Activated naive CD8-positive, alpha-beta T cell (primary cell): ENCODE data around the gene MPP7.
A peak's percentile ranks its signal among the peaks of the same experiment; 100 is the strongest.

ENCODE experiments used
- H3K27ac Mint-ChIP-seq: one replicate; pipeline ENCODE4 v1.8.0; 2021; ENCODE audit warnings: mixed read lengths
- H3K27me3 Mint-ChIP-seq: one replicate; pipeline ENCODE4 v1.8.0; 2021; ENCODE audit warnings: mixed read lengths
- H3K36me3 Mint-ChIP-seq: one replicate; pipeline ENCODE4 v1.8.0; 2021; ENCODE audit warnings: mixed read lengths
- H3K4me1 Mint-ChIP-seq: one replicate; pipeline ENCODE4 v1.8.0; 2021; ENCODE audit warnings: low read depth, mixed read lengths
- H3K4me3 Mint-ChIP-seq: one replicate; pipeline ENCODE4 v1.8.0; 2021; ENCODE audit warnings: mild to moderate bottlenecking, mixed read lengths
- H3K9me3 Mint-ChIP-seq: one replicate; pipeline ENCODE4 v1.8.0; 2021; ENCODE audit warnings: low read depth, mixed read lengths

MPP7 gene

DNA sequence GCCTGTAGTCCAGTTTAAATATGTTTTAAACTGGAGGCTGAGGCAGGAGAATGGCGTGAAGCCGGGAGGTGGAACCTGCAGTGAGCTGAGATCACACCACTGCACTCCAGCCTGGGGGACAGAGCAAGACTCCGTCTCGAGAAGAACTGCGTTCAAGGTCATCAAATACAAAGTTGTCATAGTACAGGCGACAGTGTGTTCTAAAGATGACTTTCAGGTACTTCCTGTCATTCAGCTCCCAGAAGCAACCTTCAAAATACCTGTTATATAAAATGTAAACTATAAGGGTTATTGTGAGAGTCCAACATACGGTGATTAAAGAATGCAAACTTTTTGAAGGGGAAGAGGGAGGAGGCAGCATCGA, 8.7 kb downstream of the MPP7 start:
- Mint-ChIP-seq H3K4me1 (peaks cover 78% of the 10 kb centered on the region), H3K27ac (peak overlapping the region; percentile 72), H3K27me3 (no peaks in the 10 kb centered on the region), H3K36me3 (no peaks in the 10 kb centered on the region), H3K4me3 (no peak overlapping the region), H3K9me3 (no peaks in the 10 kb centered on the region)

GRCh38 chr10:28293236-28294168, 9.4 kb downstream of the MPP7 start:
- no peak overlapping the region for H3K4me3 Mint-ChIP-seq
- H3K27ac Mint-ChIP-seq, result peak overlapping the region; percentile 85
- H3K36me3 Mint-ChIP-seq, result no peaks in the 10 kb centered on the region
- no peaks in the 10 kb centered on the region for H3K27me3 Mint-ChIP-seq
- H3K9me3 Mint-ChIP-seq, result no peaks in the 10 kb centered on the region
- H3K4me1 Mint-ChIP-seq, result peaks cover 74% of the 10 kb centered on the region

DNA sequence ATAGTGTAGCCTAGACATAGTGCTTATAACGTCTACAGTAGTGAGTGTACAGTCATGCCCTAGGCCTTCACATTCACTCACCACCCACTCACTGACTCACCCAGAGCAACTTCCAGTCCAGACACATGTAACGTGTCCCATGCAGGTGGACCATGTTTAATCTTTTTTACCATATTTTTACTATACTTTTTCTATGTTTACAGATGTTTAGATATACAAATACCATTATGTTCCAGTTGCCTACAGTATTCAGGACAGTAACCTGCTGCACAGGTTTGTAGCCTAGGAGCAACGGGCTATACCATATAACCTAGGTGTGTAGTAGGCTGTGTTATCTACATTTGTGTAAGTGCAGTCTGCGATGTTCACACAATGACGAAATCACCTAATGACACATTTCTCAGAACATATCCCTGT, 11.0 kb downstream of the MPP7 start:
- H3K9me3 Mint-ChIP-seq, result no peaks in the 10 kb centered on the region
- peak overlapping the region; percentile 87 for H3K27ac Mint-ChIP-seq
- H3K36me3 Mint-ChIP-seq, result peaks cover 2% of the 10 kb centered on the region
- peak overlapping the region; percentile 1 for H3K4me3 Mint-ChIP-seq
- H3K4me1 Mint-ChIP-seq, result peaks cover 65% of the 10 kb centered on the region
- no peaks in the 10 kb centered on the region for H3K27me3 Mint-ChIP-seq

DNA sequence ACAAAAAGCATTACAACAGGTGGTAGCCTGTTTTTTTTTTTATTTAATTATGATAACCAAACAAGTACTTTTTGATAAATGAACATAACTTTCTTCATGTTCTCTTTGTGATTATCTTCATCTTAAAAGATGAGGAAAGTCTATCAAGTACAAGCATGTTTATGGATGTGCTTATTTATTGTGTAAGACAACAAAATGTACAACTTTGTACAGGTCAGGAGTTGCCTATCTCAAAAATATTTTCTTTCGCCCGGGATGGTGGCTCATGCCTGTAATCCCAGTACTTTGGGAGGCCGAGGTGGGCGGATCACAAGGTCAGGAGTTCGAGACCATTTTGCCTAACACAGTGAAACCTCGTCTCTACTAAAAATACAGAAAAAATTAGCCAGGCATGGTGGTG, 17.0 kb downstream of the MPP7 start:
- Mint-ChIP-seq H3K4me3 (no peak overlapping the region), H3K4me1 (peaks cover 49% of the 10 kb centered on the region), H3K27ac (no peak overlapping the region), H3K9me3 (no peaks in the 10 kb centered on the region), H3K27me3 (no peaks in the 10 kb centered on the region), H3K36me3 (peaks cover 4% of the 10 kb centered on the region)

- Mint-ChIP-seq H3K4me3 (no peak overlapping the region), H3K4me1 (peaks cover 47% of the 10 kb centered on the region), H3K27me3 (no peaks in the 10 kb centered on the region), H3K27ac (no peak overlapping the region), H3K9me3 (no peaks in the 10 kb centered on the region), H3K36me3 (peaks cover 11% of the 10 kb centered on the region)
These were observed 18.7 kb downstream of the MPP7 start for GRCh38 chr10:28284126-28284525.

GRCh38 chr10:28283251-28283650, 19.6 kb downstream of the MPP7 start:
- Mint-ChIP-seq H3K27ac (no peak overlapping the region), H3K36me3 (peaks cover 11% of the 10 kb centered on the region), H3K4me3 (no peak overlapping the region), H3K27me3 (no peaks in the 10 kb centered on the region), H3K9me3 (no peaks in the 10 kb centered on the region), H3K4me1 (peaks cover 48% of the 10 kb centered on the region)

DNA sequence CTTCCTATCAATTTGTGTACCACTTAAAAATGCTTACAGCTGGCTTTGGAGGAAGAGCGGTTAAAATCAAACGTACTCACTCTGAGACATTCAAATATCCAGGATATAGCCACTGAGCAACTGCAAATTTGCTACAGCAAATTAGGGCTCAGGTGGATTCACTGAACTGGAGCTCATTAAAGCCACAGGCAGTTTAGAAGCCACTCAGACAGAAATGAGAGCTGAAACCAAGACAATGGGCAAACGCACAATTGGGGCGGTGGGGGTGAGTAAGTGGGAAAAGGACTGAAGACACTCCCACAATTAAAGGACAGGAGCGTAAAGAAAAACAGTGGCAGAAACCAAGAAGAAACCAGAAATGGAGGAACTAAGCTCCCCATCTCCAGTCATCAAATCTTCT, 20.5 kb downstream of the MPP7 start:
- Mint-ChIP-seq H3K27me3 (no peaks in the 10 kb centered on the region), H3K9me3 (no peaks in the 10 kb centered on the region), H3K4me3 (no peak overlapping the region), H3K27ac (peak overlapping the region; percentile 28), H3K36me3 (peaks cover 12% of the 10 kb centered on the region), H3K4me1 (peaks cover 51% of the 10 kb centered on the region)

GRCh38 chr10:28281726-28282315, 21.0 kb downstream of the MPP7 start:
- H3K9me3 Mint-ChIP-seq, result no peaks in the 10 kb centered on the region
- H3K4me1 Mint-ChIP-seq, result peaks cover 52% of the 10 kb centered on the region
- H3K4me3 Mint-ChIP-seq, result no peak overlapping the region
- peak overlapping the region; percentile 28 for H3K27ac Mint-ChIP-seq
- H3K36me3 Mint-ChIP-seq, result peaks cover 12% of the 10 kb centered on the region
- H3K27me3 Mint-ChIP-seq, result no peaks in the 10 kb centered on the region

DNA sequence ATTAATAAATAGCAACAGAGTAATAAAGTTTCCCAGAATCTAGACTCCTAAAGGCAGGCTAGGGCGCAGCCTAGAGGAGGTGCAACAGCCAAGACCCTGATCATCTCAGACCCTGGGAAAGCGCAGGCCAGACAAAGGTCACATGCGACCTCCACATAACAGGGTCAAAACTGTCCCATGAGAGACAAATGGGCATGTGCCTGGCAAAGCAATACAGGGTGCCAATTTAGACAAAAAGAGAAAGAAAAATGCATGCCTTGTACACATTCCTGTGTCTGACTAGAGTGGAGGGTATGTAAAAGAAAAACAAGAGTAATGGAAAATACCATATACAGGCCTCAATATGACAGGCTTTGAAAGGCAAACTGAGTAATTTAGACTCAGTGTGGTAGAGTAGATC, 22.2 kb downstream of the MPP7 start:
- H3K4me1 Mint-ChIP-seq, result peaks cover 58% of the 10 kb centered on the region
- no peak overlapping the region for H3K27ac Mint-ChIP-seq
- no peak overlapping the region for H3K4me3 Mint-ChIP-seq

DNA sequence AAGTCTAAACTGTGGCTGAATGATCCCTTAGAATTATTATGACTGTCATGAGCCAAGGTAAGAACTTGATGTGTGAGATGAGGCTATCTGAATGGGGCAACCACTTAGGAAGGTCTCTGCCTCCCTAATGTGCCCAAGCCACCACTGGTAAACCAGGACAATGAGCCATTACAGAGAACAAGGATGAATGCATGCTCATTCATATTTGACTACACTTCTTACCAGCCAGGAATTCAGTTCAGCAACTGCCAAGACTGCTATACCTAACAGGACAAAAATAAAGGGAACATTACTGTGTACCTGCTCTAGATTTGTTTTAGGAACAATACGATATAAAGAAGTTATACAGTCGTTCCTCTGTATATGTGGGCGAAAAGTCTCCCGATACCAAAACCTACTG, 23.0 kb downstream of the MPP7 start:
- Mint-ChIP-seq H3K27ac (no peak overlapping the region), H3K36me3 (peaks cover 15% of the 10 kb centered on the region), H3K4me1 (peaks cover 58% of the 10 kb centered on the region), H3K4me3 (no peak overlapping the region), H3K27me3 (no peaks in the 10 kb centered on the region), H3K9me3 (no peaks in the 10 kb centered on the region)

More for the DNA sequence above, 22.2 kb downstream of the MPP7 start:
- Mint-ChIP-seq H3K36me3 (peaks cover 15% of the 10 kb centered on the region), H3K27me3 (no peaks in the 10 kb centered on the region), H3K9me3 (no peaks in the 10 kb centered on the region)

DNA sequence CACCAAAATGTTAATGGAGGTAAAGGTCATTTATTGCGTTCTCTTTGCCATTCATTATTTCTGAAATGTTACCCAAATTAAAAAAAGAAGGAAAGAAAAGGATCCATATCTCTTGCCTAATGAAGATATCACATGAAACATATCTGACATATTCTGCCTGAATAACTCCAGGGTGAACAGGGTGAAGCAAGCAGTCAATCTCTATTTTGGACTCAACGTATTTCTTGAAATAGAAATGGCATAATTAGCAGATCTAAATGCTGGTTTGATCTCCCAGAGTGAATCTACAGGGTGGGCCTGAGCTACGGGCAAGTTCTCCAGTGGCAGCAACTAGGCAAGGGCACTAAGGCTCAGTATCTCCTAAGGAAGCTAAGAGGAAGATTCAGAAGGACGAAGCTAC, 24.0 kb downstream of the MPP7 start:
- Mint-ChIP-seq H3K27me3 (no peaks in the 10 kb centered on the region), H3K36me3 (peaks cover 15% of the 10 kb centered on the region), H3K27ac (no peak overlapping the region), H3K4me1 (peaks cover 54% of the 10 kb centered on the region), H3K9me3 (no peaks in the 10 kb centered on the region), H3K4me3 (no peak overlapping the region)

DNA sequence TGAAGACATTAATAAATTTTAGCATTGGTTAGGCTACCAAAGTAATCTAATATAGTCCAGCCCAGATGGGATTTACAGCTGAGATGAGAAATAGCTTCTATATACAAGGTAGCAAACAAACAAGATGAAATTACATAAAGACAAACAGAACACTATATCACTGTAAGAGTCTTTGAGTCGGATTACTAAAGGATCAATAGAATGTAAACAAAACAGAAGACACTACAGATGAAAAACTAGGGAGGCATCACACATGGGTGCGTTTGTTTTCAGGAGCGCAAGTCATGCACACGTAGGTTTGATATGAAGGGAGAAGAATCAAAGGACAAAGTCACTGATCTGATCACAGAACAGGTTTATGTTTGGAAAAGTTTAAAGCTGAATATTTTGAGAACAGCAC, 26.5 kb downstream of the MPP7 start:
- Mint-ChIP-seq H3K27ac (no peak overlapping the region), H3K9me3 (no peaks in the 10 kb centered on the region), H3K27me3 (no peaks in the 10 kb centered on the region), H3K4me3 (no peak overlapping the region), H3K36me3 (peaks cover 19% of the 10 kb centered on the region), H3K4me1 (peaks cover 45% of the 10 kb centered on the region)

DNA sequence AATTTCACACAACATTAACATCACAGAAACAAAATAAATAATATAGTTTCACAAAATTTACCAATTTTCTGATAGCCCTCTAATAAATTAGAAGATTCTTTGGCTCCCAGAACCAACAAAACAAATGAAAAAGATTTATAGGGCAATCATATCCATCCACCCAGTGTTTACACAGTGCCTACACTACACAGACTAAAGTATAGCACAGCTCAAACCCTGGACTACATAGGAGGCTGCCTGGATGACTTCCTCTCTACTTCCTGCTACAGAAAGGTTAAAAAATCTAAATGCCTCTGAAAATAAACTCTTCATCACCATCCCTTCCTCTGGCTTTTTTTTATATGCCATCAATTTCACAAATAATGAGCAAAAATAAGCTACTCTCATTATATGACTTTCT, 28.4 kb downstream of the MPP7 start:
- Mint-ChIP-seq H3K27me3 (no peaks in the 10 kb centered on the region), H3K36me3 (peaks cover 16% of the 10 kb centered on the region), H3K9me3 (no peaks in the 10 kb centered on the region), H3K4me3 (no peak overlapping the region), H3K4me1 (peaks cover 45% of the 10 kb centered on the region), H3K27ac (no peak overlapping the region)

DNA sequence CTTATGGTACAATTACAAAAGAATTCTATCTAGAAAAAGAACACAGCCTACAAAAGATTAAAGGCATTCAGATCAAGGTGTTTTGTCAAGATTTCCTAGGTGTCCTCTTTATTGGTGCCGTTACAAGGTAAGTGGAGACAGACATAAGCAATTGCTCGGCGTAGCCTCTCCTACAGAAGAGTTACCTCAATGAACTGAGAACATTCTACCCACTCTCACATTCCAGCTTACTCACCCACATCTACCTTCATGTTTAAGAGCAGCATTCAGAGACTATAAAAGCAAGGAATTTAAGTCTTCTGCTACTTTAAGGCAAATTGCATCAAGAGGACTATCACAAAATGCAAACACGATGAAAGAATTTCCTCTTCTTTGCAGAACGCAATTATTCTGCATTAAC, 29.5 kb downstream of the MPP7 start:
- H3K4me1 Mint-ChIP-seq, result peaks cover 45% of the 10 kb centered on the region
- peaks cover 19% of the 10 kb centered on the region for H3K36me3 Mint-ChIP-seq
- no peak overlapping the region for H3K27ac Mint-ChIP-seq
- no peaks in the 10 kb centered on the region for H3K9me3 Mint-ChIP-seq
- H3K27me3 Mint-ChIP-seq, result no peaks in the 10 kb centered on the region
- H3K4me3 Mint-ChIP-seq, result no peak overlapping the region

DNA sequence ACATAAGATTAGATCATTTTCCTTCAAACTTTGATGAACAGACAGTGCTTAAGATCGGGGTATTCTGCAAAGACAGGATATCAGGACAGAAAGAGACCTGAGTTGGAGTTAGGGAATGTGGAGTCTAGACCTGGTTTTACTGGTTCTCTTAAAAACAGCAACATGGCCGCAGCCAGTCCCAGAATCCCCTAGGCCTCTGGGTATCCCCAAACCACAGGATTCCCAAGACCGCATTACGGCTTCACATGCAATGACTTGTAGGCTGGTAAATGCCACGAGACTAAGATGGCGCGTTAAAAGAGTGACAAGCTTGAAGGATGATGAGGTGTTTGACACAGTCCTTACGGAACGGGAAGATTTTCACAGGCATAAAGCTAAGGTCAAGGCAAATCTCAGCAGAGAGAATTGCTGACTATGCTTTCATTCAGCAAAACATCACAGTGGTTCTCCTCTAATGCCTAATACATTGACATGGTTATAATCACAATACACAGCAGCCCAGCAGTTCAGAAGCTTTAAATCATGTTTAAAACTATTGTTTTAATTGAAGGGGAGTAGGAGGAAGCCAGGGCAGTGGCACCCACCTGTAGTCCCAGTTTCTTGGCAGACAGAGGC, 32.9 kb downstream of the MPP7 start:
- Mint-ChIP-seq H3K27ac (no peak overlapping the region), H3K27me3 (no peaks in the 10 kb centered on the region)

More for the DNA sequence above, 32.9 kb downstream of the MPP7 start:
- Mint-ChIP-seq H3K4me3 (no peak overlapping the region), H3K36me3 (peaks cover 16% of the 10 kb centered on the region), H3K4me1 (peaks cover 38% of the 10 kb centered on the region), H3K9me3 (no peaks in the 10 kb centered on the region)
